Lower lobe of right lung (tissue), 2 donors: Measurements from ENCODE around the gene ACO1. TPM values are rescaled to one million over a fixed set of nuclear protein-coding genes. Genes with fewer than 3 reads are reported as not detected.

ENCODE experiments used
- ATAC-seq, 2 donors: fragments of 200-7000 bp; cut with Tn5 transposase; one replicate each; pipeline ENCODE4 v1.9.1; 2020 to 2022; ENCODE audit warnings: mild to moderate bottlenecking in 2 of 2, moderate library complexity in 2 of 2
- DNase-seq: peaks from one replicate; pipeline ENCODE4 v3.0.0-alpha.2; 2020
- H3K27ac ChIP-seq: fragments of 200-600 bp; one replicate; pipeline ENCODE4 v1.8.0; 2022
- H3K27me3 ChIP-seq: fragments of 200-600 bp; one replicate; pipeline ENCODE4 v1.8.0; 2022; ENCODE audit warnings: low read depth
- H3K36me3 ChIP-seq: fragments of 200-600 bp; one replicate; pipeline ENCODE4 v1.8.0; 2022; ENCODE audit warnings: mild to moderate bottlenecking
- H3K4me1 ChIP-seq: fragments of 200-600 bp; one replicate; pipeline ENCODE4 v1.8.0; 2022
- H3K4me3 ChIP-seq: fragments of 200-600 bp; one replicate; pipeline ENCODE4 v1.8.0; 2022; ENCODE audit warnings: mild to moderate bottlenecking
- H3K9me3 ChIP-seq: fragments of 200-600 bp; one replicate; pipeline ENCODE4 v1.8.0; 2022
- CTCF ChIP-seq: fragments of 200-600 bp; IDR thresholded peaks from one replicate; pipeline ENCODE4 v1.8.0; 2022; ENCODE audit warnings: antibody characterized with exemption, mild to moderate bottlenecking
- intact Hi-C: fragments of 100-400 bp; cut with DNase I; formaldehyde crosslinking; loops from one replicate; pipeline ENCODE4 v1.11.0; 2022
- long read RNA-seq: library from polyadenylated mRNA; unstranded; transcript quantifications from one replicate; pipeline ENCODE4 v2.0.0, GENCODE V29; 2021
- total RNA-seq: library from RNA; stranded (reverse); fragmentation: NEBNext Ultra II Directional; extraction: Animal tissue kit (Norgen Biotek cat#: 25700); gene quantifications from one replicate; pipeline ENCODE4 v1.2.1, GENCODE V29; 2021
- donor health status: DM: no; HTN: yes; CAD: no; lungs with severe emphysema.

Gene ACO1
- 33.6 TPM for total RNA-seq
- long read RNA-seq, full-length matches to known transcripts: 68 of 92 reads
- long read RNA-seq, partial matches to known transcripts: 16 of 92 reads
- long read RNA-seq, other reads (novel, unspliced or antisense): 8 of 92 reads

- TF ChIP-seq CTCF: no peak
- peaks cover 30% of the 10 kb centered on the region for H3K4me1 ChIP-seq
- no peaks in the 10 kb centered on the region for H3K27me3 ChIP-seq
- intact Hi-C loops: loop anchor here (10.0 kb wide), 1 partner anchor 590 kb away; no protein-coding TSS in a partner anchor
- H3K9me3 ChIP-seq: no peaks in the 10 kb centered on the region
- H3K36me3 ChIP-seq: no peaks in the 10 kb centered on the region
- ATAC-seq (peak; percentile 99), DNase-seq (peak; percentile 93)
- H3K4me3 ChIP-seq: peak within 1 kb of the TSS; percentile 94
- H3K27ac ChIP-seq: peak within 1 kb of the TSS; percentile 85
Measured at GRCh38 chr9:32384364-32385151, at the start of gene ACO1. ACO1 (plus strand) TSS chr9:32384643; CDS start chr9:32405507, 20,864 bp downstream.

GRCh38 chr9:32334916-32335895 is 49.2 kb upstream of the ACO1 start:
- H3K4me3 ChIP-seq: no peak overlapping the region
- TF ChIP-seq CTCF: no peak
- H3K36me3 ChIP-seq: no peaks in the 10 kb centered on the region
- intact Hi-C loops: no loop called here
- no peaks in the 10 kb centered on the region for H3K4me1 ChIP-seq
- DNase-seq (no peak), ATAC-seq (no peak)
- H3K27me3 ChIP-seq: no peaks in the 10 kb centered on the region
- H3K9me3 ChIP-seq: no peaks in the 10 kb centered on the region
- no peak overlapping the region for H3K27ac ChIP-seq

- intact Hi-C loops: no loop called here
- H3K4me1 ChIP-seq: no peaks in the 10 kb centered on the region
- H3K36me3 ChIP-seq: no peaks in the 10 kb centered on the region
- DNase-seq (no peak), ATAC-seq (no peak)
- no peak overlapping the region for H3K27ac ChIP-seq
- H3K9me3 ChIP-seq: no peaks in the 10 kb centered on the region
- H3K27me3 ChIP-seq: no peaks in the 10 kb centered on the region
- no peak overlapping the region for H3K4me3 ChIP-seq
- no peak for TF ChIP-seq CTCF
Measured at GRCh38 chr9:32339424-32339823, 45.0 kb upstream of the ACO1 start.

- TF ChIP-seq CTCF: no peak
- Histone ChIP-seq H3K4me3 (no peak overlapping the region), H3K27ac (no peak overlapping the region), H3K9me3 (no peaks in the 10 kb centered on the region), H3K27me3 (no peaks in the 10 kb centered on the region), H3K36me3 (no peaks in the 10 kb centered on the region), H3K4me1 (no peaks in the 10 kb centered on the region)
- DNase-seq: no peak
- intact Hi-C loops: no loop called here
- ATAC-seq: no peak
Measured at GRCh38 chr9:32340361-32340760, 44.1 kb upstream of the ACO1 start.

GRCh38 chr9:32344551-32345182 is 39.8 kb upstream of the ACO1 start:
- Histone ChIP-seq H3K27ac (no peak overlapping the region), H3K36me3 (no peaks in the 10 kb centered on the region), H3K4me3 (no peak overlapping the region), H3K27me3 (no peaks in the 10 kb centered on the region), H3K4me1 (no peaks in the 10 kb centered on the region), H3K9me3 (no peaks in the 10 kb centered on the region)
- intact Hi-C loops: no loop called here
- no peak for TF ChIP-seq CTCF
- no peak for DNase-seq
- no peak for ATAC-seq
